GM18858 (cell line): Measurements from ENCODE around the gene SLC22A12.

ENCODE experiments used
- ATAC-seq: cut with Tn5 transposase; IDR thresholded peaks from one replicate; pipeline ENCODE4 v1.9.1; 2021; ENCODE audit not compliant: unreplicated experiment

The SLC22A12 gene

DNA sequence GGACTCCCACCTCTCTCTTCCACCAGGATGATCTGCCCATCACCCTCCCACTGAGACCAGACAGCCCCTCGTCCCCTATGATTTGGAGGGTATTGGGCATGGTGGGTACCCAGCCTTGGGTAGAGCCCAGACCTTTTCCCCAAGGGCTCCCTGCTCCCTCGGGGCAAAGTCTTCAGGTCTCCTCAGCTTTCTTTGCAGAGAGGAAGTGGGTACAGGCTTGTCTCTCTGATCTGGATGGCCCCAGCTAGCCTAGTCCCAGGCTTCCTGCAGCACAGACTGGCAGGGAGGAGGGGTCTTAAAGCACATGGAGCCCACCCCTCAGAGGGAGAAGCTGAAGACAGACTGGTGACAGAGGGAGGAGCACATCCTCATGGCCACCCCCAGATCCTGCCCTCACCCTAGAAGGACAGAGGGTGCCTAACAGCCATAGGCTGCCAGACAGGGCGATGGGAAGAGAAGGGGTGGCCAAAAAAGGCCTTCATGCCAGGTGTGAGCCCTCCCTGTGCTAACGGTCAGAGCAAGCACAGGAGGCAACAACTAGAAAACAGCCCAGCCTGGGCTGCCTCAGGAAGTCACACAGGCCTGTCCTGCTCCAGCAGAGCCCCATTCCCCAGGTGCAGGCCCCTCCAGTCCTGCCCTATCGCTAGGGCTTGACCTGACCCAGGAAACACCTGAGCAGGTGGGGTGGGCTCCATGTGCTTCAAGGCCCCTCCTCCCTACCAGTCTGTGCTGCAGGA is 30.4 kb downstream of the SLC22A12 start:
- ATAC-seq = no peak

DNA sequence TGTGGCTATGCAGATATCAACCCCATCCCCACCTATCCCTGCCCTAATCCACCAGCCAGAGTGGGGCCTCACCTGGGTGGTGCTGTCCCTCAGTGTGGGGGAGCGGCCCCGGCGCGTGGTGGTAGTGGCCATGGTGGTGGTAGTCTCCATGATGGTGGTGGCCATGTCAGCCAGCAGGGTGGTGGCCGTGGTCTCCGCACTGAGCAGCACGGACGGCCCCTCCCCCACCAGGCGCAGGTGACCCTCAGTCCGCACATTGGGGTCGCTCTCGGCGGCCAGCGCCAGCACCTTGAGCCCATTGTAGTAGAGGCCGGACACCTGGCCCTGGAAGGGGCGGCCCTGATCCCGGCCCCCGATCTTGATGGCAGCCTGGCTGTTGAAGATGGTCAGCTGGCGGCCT is 31.7 kb downstream of the SLC22A12 start:
- no peak for ATAC-seq

DNA sequence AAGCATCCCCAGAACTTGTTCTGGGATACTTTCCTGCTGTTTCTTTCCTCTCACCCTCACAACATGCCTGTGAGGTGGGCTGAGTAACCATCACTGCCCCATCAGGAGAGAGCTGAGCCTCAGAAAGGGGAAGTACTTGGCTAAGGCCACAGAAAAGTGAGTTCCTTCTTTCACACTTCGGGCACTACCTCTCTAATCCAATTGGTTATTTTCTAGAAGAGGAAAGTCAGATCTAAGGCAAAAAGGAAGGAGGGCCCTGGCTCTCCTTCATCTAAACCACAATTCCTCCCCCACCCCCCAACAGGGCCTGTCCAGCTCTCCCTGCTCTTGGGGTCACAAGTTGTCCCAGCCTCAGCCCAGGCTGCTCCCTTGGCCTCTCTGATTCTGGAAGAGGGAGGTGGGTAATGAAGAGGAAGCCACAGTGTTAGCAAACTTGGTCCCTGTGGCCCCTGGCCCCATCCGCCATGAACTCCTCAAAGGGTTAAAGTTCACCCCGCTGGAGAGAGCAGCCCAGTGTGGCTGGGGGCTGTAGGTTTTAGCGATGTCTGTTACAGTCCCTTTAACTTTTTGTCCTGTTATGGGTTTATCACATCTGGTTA is 34.0 kb downstream of the SLC22A12 start:
- no peak for ATAC-seq

DNA sequence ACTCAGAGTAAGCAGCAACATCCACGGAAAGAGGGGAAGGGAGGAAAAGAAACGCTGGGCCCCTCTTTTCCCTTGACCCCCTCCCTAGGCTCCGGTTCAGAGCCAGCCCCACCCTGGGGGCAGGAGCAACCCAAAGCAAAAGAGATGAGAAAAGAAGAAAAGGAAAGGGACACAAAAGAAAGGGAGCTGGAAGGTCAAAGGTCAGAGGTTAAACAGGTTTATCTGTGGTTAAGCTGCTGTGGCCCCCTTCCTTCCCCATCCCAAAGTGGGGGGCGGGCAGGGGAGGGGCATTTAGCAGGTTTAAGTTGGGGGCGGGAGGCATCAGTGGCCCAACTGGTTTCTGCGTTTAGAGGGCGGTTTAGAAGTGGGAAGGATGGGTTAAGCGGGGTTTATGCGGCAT is 35.6 kb downstream of the SLC22A12 start:
- no peak for ATAC-seq

DNA sequence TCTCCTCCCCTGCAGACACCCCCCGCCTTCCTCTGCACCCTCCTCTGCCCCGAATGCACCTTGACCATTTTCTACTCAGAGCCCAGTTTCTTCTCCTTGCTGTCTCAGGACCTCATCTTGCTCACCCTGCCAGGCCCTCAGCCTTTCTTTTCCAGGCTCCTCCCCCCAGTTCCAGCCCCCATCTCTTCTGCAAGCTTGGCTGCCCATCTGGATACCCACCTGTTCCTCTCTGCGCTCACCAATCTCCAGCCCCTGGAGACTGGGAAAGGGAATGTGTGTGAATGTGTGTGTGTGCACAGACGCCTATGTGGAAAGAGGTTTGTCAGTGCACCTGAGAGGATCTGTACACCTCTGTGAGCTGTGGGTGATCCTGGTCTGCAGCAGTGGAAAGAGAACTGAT is 36.4 kb downstream of the SLC22A12 start:
- no peak for ATAC-seq

DNA sequence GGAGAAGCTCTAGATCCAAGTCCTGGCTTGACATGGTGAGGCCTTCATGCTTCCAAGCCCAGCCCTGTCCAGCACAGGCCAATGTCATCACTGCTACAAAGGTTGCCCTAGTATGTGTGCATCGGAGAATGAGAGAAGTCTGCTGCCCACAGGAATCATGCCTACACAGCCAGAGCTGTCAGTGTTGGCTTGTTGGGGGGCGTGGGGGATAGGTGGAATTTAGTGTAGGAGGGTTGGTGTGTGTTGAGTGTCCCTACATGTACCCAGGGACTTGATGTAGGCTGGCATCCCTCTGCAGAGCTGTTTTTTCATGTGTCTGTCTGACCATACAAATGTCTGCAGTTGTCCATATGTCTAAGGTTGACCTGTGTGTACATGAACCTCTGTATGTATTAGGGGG is 37.6 kb downstream of the SLC22A12 start:
- ATAC-seq = no peak

DNA sequence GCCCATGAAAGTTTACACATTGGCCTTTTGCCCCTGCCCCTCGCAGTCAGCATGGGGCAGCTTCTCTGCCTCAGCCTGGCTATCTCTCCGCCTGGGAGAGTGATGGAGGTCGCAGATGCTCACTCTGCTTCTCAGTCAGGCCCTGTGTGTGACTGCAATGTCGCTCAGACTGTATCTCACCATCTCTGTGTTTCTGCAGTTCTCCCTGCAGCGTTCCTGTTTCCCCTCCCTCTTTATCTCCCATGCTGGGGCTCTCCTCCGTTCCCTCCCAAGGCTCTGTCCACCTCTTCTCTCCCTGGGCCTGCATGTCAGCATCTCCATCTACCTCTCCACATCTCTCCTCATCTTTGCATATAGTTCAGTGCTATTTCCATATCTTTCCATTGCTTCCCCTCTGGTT is 38.1 kb downstream of the SLC22A12 start:
- no peak for ATAC-seq

DNA sequence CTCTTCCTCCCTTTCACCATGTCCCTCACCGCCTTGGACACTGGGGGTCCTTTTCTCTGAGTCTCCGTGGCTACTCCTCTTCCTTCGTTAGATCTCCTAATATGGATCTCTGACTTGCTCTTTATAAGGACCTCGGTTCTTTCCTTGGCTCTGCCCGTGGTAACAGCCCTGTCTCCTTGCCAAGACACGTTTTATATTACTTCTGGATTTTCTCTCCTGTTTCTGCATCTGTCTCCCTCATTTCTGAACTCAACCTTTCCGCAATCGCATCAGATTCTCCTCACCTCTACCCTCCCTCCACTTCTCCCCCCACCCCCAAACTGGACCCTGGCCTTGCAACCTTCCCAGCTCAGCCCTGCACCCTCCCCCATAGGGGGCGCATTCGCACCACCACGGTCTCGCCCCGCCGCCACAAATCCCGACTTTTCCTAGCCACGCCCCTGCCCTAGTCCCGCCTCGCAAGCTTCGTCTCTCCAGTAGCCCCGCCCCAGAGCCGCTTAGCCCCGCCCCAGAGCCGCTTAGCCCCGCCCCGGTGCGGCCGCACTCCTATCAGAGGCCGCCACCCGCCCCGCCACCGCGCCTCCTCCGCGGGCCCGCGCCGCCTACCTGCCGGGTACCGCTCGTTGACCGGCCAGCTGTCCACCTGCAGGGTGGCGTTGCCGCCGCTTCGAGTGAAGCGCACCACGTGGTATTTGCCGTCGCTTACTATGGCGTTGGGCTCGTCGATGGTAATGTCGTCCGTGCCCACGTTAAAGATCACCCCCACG is 39.0 kb downstream of the SLC22A12 start:
- no peak for ATAC-seq

DNA sequence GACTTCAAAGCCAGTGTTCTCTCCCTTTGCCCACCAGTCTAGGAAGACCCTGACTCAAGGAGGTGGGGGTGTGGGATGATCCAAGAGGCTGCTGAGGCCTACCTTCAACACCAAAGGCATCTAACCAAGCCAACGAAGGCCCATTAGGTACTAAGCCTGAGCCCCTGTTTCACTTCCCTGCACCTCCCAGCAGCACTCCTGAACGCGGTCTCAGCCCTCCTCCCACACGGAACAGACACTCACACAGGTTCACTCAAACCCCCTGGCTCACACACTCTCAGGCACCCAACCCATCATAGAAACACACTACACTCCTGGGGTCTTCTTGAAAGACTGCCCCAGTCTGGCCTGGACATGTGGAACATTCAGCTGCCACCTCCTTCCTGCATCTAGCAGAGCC is 40.7 kb downstream of the SLC22A12 start:
- ATAC-seq = no peak

DNA sequence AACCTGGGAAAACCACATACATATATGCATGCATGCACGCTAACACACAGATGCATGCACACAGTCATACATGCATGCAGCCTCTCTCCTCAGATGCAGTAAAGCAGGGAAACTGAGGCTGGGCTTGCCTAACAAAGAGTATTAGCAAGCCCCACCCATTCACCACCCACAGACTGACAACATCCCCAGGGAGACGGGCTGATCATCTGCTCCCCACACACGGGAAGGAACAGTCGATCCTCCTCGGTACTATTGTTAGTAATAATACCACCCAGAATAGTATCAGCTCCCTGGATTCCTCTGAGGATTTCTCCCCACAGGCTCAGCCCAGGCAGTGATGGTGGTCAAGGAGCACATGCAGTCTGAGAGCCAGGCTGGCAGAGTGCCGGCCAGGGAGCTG is 41.2 kb downstream of the SLC22A12 start:
- ATAC-seq = no peak

DNA sequence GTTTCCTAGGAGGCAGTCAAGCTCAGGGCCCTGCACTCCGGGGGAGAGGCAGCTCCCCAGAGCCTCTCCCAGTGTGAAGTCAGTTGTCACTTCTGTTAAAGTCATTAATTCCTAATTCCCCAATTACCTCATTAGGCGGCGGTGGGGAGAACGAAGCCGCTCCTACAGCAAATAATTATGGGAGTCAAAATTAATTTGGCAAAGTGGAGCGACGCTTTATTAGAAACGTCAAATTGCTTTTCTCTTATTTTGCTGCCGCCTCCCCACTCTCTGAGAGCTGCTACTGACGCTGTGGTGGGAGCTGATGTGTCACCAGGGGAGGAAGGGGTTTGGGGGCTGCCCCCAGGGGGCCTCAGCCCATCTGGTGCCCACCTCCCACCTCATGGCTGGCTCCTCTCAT is 41.6 kb downstream of the SLC22A12 start:
- no peak for ATAC-seq

DNA sequence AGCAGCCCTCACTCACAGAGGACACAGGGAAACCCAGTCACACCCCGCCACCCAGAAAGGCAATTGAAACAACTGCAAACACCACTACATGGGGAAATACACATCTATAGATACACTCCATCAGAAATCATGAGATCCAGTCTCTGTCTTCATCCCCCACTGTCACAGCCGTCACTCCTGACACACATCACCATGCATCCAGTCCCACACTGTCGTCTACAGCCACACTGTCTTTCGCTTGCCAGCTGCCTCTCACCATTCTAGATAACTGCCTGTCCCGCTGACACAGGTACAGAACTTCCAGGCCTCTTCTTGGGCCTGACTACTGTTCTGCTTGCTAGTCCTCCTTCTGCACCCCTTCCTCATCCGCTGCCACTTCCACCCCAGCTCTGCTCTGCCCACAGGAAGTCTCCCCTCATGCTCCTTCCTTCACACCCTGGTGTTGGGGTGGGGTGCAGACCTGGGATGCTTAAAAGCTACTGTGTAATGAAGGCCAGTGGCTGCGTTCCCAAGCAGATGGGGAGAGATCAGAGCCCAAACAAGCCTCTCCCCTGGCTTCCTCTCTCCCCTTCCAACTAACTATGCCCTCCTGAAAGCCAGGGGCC is 42.6 kb downstream of the SLC22A12 start:
- no peak for ATAC-seq

DNA sequence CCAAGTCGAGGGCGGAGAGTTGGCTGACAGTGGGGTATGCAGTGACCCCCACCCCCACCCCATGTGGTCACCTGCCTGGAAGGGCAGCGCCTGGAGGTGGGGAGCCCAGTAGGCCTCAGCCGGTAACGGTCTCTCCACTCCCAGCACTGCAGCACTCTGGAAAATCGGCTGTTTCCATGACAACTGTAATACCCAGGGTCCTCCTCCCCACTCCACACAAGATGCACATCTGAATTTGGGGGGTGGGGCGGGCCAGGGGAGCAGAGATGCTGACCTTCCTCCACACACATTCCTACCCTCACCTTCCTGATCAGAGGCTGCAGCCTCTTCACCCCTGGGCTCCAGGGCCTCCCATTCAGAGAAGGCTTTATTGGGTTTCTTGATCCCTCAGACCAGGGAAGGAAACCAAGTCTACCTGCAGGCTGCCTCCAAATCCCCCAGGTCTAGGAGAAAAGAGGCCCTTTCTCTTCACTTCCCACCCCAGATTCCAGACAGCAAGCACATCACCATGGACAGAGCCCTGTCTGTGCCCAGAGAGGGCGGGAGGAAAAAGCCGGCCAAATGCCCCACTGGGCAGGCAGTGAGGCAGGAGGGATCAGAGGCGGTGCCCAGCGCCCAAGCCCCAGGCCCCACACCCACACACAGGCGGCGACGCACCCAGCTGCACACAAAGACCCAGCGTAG is 46.5 kb downstream of the SLC22A12 start:
- no peak for ATAC-seq

DNA sequence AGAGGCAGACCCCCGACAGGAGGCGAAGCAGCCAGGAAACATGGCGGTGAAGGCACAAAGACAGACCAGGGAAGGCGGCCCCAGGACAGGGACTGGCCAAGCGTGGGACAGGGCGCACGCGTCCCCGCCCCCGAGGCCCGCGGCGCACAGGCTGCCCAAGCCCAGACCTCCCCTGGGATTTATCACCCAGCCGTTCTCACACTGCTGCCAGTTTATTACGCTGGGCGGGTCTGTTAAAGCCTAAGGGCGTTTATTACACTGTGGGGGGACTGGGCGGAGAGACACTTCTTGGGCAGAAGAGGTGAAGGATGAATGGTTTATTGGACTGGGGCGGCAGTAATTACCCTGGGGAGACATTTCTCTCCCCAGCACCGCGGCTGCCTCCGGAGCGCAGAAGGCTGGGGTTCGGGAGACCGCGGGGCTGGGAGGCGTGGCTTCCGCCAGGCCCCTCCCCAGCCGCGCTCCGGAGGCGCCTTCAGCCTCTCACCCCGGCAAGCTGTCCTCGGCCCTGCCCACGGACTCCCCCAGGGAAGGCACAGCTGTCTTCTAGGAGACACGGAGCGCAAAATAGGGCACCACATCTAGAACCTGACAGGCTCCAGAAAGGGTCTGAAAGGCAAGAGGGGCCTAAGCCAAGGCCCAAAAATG is 47.1 kb downstream of the SLC22A12 start:
- ATAC-seq = no peak

DNA sequence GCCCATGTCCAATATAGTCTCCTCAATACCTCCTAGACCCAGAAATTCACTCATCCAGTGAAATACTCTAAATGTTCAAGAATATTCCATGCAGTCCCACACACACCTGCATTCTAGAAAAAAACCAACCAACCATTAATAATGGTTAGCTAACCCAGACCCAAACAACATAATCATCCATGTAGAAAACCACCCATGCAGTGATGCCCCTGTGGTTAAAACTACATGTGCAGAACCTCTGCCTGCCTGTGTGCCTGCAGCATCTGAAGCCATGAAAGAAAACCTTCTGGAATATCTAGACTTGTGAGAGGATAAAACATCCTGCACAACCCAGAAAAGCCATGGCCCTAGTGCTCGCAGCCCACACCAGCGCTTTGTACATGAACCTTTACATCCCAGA is 47.8 kb downstream of the SLC22A12 start:
- ATAC-seq = no peak

DNA sequence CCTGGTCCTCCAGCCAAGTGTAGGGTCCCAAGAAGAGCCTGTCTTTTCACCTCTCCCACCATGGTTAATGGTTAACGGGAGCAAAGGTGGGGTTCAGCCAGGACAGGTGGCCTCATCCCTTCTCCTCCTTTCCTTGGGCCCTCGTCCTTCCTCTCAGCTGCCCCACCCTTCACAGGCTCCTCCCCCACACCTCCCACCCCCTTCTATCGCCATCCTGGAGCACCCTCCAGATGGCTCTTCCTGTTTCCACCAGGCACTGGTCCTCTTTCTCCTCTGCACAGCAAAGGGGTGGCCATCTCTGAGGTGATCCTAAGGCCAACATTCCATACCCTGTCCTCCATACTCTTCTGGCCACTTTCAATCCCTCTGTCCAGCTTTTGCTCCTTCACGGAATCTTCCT is 48.9 kb downstream of the SLC22A12 start:
- no peak for ATAC-seq

DNA sequence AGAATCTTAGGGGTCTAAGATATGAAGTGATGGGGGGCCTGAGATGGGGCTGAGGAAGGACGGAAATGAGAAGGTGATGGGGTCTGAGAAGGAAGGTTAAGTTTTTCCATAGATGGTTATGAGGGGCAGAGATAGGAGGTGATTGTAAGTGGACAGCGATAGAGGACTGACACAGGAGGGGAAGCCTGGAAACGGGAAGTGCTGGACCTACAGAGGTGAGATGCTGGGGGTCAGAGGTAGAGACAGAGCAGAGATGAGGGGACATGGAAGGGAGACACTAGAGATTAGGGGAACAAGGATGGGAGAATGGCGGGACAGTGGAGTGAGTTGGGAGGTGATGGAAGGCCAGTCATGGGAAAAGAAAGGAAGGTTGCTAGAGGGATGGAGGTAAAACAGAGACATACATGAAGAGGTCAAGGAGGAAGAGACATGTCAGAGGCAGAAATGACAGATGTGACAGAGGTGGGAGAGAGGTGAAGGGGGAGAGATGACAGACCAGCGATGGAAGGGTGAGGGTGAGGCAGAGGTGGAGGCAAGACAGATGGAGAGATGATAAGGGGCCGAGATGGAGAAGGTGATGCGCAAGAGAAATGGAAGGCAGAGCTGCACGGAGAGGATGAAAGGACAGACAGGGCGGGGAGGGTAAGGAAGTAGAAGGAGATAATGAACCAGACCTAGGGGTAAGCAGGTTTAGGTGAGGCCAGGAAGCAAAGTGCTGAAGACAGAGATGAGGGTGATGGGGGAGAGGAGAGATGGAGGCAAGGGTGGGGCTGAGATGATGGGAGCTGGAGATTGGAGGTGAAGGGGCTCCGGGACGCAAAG is 50.8 kb downstream of the SLC22A12 start:
- ATAC-seq = no peak

DNA sequence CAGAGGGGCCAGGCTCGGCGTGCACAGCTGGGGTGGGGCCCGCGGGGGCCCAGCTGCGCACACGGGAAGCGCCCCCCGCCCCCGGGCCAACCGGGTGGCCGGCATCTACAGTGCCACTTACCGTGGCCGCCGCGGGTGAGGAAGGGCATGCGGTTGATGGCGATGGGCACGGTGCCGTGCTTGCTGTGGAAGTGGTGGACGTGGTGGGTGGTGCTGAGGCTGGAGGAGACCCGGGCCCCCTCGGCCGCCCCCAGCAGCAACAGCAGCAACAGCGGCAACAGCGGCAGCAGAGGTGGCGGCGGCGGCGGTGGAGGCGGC is 51.4 kb downstream of the SLC22A12 start:
- no peak for ATAC-seq

DNA sequence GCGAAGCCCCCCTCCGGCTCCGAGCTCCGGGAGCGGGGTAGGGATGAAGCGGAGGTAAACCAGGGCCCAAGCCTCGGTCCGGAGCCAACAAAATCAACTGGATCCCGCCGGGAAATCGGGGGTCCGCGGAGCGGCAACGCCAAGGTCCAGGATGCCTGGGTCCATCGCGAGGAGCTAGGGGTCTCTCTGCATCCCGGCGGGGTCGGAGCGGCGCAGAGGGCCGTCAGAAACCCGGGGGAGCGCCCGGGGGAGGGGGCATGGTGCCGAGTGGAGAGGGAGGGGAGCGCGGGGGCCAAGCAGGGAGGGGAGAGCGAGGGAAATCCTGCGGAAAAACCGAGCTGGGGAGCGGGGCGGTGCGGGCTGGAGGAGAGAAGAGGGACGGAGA is 51.8 kb downstream of the SLC22A12 start:
- no peak for ATAC-seq

DNA sequence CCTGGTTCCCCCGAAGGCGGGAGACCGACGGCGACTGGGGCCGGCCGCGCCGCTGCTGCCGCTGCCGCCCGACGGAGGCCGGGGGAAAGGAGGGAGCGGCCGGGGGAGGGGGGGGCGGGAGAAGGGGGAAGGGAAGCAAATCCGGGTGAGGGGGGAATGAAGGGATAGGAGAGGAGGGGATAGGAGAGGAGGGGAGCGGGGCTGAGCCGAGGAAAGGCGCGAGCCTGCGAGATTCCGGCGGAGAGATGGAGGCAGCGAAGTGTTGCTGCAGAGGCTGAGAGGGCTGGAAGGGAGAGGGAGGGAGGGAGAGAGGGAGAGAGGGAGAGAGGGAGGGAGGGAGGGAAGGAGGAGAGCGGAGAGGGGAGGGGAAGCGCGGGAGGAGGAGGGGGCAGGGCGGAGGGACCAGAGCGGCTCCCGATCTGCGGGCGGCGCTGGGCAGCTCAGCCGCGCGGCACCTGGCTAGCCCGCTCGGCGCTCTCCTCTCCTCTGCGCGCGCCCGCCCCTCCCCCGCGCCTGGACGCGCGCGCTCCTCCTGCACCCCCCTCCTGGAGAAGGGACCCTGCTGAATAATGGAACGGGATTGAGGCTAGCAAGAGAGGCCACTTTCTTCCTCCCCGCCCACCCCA is 52.3 kb downstream of the SLC22A12 start:
- ATAC-seq = no peak
